Measurements from ENCODE around the gene SIRT4. TPM values are rescaled to one million over a fixed set of nuclear protein-coding genes. Genes with fewer than 3 reads are reported as not detected.
"Not testable (repeated sequence)": the region's sequence is repeated elsewhere in the genome, so short reads cannot be mapped to it uniquely, and the experiment has no call there.

Gene SIRT4, protein sequence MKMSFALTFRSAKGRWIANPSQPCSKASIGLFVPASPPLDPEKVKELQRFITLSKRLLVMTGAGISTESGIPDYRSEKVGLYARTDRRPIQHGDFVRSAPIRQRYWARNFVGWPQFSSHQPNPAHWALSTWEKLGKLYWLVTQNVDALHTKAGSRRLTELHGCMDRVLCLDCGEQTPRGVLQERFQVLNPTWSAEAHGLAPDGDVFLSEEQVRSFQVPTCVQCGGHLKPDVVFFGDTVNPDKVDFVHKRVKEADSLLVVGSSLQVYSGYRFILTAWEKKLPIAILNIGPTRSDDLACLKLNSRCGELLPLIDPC
- 1 to 10 TPM; 3.3 to 4.6 (median 4.1) TPM for polyA plus RNA-seq (ENCODE audit: insufficient read length in 4 of 4)

DNA sequence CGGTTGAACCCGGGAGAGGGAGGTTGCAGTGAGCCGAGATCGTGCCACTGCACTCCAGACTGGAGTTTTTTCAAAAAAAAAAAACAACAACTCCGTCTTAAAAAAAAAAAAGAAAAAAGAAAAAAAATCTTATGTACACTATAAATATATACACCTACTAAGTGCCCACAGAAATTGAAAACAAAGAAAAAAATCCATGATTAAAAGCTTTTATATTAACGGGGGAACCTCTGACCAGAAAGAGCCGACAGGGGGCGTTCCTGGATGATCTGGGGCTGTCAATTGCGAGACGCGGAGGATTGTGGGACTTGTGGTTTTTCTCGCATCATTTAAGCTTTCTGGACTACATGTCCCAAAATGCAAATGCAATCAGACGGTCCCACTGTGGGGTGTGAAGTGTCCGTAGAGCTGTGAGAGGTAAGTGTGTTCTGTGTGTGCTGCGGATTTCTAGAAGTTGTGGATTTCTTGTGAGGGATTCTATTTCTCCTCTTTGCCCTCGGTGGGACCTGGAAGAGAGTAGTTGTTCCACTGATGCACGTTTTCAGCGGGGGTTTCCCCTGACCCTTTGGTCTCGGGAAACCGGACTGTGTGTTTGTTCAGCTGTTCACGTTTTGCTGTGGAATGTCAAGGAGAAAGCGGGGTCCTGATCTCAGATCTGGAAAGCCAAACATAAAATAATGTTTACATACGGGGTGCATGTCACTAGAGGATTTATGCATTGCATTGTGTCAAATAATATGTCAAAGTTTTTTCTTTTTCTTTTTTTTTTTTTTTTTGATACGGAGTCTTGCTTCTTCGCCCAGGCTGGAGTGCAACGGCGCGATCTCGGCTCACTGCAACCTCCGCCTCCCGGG lies at the start of gene SIRT4:
TSS of gene SIRT4 (plus strand) at position 360 of the 854 bp plus-strand sequence. CDS start 1,241 bp downstream, outside the sequence.
- peak; percentile 87 to 92 (median 89) for DNase-seq (ENCODE audit: low read depth in 4 of 4, low spot score in 3 of 4)

DNA sequence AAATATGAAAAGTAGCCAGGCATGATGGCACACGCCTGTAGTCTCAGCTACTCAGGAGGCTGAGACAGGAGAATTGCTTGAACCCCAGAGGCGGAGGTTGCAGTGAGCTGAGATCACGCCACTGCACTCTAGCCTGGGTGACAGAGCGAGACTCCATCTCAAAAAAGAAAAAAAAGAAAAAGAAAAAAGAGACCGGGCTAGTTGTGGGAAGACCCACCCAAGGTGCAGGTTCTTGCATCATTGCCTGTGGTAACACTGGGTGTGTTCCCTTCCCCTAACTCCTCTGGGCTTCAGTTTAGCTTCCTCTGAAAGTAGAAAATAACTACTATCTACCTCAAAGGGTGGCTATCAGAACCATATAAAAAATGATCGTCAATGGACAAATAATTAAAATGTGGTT lies 48.8 kb upstream of the SIRT4 start:
- not testable (repeated sequence) for DNase-seq (ENCODE audit: low read depth in 4 of 4, low spot score in 3 of 4)

DNA sequence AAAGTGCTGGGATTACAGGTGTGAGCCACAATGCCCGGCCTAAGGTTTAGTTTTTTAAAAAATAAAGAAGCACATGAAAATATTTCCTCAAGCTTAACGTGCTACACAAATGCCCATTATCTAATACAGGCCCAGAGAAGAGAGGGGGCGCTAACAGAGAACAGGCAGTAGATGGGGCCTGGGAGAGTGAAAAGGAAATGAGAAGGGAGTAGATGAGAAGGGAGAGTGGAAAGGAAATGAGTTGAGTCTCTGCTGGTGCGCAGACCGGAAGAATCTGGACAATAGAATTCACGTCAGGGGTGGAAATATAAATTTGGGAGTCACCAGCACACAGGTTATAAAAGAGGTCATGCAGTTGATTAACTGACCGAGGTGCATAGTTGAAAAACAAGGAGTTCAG lies 47.3 kb upstream of the SIRT4 start:
- DNase-seq (ENCODE audit: low read depth in 4 of 4, low spot score in 3 of 4) = no peak

DNA sequence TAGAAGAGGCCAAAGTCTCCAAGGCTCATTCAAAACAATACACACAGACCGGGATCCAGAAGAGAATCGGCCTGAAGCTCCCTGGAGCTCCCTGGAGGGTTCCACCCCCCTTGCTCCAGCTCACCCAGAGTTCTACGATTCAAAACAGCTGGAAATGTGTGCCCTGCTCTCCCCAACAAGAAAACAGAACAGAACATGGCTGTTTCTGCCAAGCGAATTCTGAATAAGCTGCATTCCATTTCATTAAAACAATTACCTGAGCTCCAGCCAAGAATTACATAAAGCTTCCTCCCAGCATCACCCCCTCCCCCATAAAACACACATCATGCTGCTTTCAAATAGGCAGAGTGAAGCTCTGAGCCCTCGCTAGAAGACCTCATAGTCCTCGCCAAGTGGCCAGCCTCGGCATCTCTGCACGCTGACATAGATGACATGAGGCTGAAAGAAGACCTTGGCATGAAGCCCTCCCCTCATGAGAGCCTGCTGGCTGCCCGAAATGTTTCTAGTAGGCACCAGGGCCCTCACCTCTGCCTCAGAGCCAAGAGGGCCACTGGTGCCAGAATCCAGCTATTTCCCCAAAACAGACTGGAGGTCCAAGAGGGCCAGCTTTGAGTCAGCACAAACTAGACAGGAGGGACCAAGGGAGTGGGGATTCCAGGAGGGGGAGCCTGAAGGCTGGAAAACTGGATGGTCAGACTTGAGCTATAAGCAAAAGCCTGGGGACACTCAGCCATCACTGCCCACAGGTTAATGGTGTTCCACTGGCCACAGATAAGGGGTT lies 44.9 kb upstream of the SIRT4 start:
- DNase-seq (ENCODE audit: low read depth in 4 of 4, low spot score in 3 of 4) = no peak

DNA sequence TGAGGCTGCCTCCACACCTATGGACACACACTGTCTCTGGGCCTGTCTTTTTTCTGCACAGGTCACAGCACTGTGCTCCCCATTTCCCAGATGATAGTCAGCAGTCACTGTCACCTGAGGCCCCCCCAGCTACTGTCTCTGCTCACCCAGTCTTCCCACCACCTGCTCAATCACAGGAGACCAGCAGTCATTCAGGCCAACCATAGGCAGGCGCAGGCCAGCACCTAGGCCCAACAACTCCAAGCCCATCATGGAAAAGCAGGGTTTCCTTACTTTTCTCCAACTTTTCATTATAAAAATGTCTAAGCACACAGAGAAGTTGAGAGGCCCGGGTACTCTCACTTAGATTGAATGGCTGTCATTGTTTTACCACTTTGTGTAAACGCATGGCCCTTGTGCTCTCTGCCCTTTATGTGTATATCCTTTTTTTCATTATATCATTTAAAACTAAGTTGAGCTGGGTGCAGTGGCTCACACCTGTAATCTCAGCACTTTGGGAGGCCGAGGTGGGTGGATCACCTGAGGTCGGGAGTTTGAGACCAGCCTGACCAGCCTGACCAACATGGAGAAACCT lies 43.7 kb upstream of the SIRT4 start:
- no peak for DNase-seq (ENCODE audit: low read depth in 4 of 4, low spot score in 3 of 4)

DNA sequence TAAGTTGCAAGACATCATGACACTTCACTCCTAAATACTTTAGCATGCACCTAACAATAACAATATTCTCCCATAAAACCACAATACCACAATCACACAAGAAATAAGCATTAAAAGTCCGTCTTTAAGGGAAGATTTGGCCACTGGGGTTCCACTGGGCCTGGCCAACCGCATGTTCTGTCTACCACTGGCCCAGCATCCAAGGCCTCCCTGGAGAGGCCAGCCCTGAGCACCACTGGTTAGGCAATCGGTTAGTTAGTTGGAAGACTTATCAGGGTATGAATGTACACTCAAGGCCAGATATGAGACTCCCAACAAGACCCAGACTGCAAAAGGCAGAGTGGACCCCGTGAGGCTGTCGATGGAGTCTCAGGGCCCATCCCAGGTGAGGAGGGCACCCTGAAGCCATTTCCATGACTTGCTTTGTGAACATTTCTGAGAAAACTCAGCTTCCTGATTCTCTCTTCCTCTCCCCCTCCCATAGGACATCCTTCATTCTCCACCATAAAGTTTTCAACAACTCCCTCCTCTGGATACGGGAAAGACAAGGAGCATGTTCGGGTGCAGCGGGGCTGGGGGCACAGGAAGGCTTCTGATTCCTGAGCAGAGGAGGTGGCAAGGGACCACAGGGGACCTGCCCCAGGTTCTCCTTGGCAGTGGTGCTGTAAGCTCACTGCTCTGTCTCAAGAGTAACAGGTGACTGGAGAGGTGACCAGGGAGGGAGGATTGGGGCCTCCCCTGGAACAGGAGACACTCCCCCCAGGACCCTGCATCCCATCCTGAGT lies 42.5 kb upstream of the SIRT4 start:
- DNase-seq (ENCODE audit: low read depth in 4 of 4, low spot score in 3 of 4) = no peak

DNA sequence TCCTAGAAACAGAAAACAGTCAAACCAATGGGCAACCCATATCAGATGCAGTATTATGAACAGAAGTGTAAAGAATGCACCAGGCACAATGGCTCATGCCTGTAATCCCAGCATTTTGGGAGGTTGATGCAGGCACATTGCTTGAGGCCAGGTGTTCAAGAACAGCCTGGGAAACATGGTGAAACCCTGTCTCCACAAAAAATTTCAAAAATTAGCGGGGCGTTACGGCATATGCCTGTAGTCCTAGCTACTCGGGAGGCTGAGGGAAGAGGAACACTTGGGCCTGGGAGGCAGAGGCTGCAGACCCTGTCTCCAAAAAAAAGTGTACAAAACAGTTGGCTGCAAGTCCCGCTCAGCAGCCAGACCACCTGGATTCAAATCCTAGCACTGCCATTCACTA lies 41.5 kb upstream of the SIRT4 start:
- no peak for DNase-seq (ENCODE audit: low read depth in 4 of 4, low spot score in 3 of 4)

DNA sequence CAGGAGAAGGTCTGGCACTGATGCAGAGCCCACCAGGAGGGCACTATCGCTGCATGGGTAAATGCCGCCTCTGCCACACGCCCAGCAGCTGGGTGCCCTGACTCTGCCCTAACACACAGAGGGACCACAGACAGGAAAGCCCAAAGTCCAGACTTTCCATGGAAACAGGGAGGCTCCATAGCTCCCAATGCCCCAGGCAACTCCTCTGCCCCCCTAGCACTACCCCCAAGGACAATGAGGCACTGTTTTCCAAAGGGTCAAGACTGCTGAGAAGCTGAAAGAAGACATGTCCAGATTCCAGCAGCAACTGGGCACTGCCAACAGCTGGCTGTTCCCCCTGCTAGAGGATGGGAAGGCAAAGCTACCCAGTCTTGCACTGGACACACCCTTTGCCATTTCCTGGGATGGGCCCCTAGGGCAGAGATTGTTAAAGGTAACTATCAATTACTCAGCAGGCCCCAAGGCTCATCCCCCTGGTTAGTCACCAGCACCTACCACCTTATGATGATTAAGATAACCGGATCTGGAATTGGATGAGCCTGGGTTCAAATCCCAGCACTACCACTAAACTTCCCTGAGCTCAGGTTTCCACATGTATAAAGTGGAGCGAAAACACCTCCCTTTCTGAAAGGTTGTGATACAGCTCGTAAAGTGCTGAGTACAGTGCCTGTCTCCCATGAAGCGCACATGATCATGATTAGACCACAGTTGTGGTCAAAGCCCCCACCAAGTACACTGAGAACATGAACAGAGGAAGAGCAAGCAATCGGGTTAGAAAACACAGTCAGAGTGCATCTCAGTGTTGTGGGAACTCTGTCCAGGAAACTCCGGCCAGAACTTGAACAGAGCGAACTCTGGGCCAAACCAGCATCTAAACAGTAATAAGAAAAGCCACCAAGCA lies 39.9 kb upstream of the SIRT4 start:
- no peak for DNase-seq (ENCODE audit: low read depth in 4 of 4, low spot score in 3 of 4)

DNA sequence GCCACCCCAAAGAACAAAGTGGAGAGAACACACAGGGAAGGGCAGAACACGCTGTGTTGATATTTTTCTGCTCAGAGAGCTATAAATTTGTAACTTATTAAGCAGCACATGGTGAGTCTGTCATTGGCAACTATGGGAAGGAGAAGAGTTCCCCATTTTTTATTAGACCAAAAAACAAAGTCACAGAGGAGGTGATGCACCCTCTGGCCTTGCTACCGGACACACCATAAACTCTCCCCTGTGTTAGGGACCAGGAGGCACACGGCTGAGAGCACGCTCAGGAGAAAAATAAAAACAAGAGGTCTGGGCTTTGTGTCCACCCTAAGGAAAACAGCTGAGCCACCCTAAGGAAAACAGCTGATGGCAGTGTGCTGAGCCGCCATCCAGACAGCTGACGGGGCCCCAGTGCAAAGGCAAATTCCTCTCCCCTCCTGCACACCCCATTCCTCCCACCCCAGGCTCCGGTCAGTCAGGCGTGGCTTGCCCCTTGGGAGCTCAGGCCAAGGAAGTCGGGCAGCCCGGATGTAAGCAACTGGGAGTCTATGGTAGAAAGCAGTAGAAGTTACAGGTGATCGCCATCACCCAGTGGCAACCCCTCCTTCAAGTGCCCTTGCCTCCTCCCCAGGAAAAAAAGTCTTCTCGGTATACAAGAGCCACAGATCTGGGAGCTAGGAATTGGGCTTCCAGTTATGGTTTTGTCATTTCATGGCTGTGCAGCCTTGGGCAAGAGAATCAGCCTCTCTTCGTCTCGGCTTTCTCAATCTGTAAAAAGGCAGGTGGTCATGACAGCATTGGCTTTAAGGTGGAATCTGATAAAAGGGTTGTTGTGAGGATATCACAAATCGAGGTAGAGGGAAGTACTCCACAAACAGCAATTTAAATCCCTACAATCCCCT lies 39.0 kb upstream of the SIRT4 start:
- DNase-seq (ENCODE audit: low read depth in 4 of 4, low spot score in 3 of 4) = no peak

DNA sequence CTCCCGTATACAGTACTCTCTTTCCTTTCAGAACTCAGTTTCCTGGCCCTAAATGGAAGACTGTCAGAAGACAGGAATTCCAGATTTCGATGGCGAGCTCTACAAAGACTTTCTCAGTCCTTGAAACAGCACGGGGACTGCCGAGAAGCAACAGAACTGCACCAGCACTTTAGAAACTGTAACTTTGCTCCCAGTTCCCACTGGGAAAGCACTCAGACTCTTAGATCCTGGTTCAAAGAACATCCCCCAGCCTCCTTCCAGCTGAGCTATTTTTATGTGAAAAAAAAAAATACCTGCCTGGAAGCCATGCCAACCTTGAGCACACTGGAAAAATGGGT lies 38.4 kb upstream of the SIRT4 start:
- no peak for DNase-seq (ENCODE audit: low read depth in 4 of 4, low spot score in 3 of 4)

DNA sequence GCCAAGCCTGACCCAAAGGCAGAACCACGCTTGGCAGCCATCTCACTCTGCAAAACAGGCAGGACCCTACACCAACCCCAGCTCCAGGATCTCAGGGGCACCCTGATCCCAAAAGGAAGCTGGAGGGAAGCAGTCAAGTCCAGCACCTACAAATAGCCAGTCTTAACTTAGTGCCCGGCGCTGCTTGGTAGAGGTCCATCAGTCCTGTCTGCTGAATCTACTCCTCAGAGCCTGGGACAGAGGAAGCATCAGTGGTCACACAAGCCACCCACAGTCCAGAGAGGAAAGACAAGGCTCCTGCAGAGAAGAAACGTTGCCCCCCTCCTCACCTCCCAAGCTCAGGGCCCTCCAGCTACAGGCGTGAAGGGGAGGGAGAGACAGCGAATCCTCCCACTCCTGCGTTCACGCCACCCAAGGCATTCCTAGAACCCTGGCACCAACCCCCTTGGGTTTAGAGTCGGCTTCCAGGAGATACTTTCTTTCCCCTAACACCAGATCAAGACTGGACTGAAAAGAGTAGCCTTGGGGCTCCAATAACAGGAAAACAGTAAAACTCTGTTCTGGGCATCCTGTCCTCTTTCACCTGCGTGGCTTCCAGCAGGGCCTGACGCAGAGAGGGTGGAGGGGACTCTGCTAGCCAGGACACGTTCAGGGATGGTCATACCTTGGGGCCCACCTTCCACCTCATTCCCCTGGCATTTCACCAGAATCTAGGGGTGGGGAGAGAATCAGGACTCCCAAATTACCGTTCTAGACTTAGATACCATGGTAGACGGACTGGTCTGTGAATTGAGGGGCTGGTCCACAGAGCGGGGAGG lies 37.8 kb upstream of the SIRT4 start:
- no peak for DNase-seq (ENCODE audit: low read depth in 4 of 4, low spot score in 3 of 4)

DNA sequence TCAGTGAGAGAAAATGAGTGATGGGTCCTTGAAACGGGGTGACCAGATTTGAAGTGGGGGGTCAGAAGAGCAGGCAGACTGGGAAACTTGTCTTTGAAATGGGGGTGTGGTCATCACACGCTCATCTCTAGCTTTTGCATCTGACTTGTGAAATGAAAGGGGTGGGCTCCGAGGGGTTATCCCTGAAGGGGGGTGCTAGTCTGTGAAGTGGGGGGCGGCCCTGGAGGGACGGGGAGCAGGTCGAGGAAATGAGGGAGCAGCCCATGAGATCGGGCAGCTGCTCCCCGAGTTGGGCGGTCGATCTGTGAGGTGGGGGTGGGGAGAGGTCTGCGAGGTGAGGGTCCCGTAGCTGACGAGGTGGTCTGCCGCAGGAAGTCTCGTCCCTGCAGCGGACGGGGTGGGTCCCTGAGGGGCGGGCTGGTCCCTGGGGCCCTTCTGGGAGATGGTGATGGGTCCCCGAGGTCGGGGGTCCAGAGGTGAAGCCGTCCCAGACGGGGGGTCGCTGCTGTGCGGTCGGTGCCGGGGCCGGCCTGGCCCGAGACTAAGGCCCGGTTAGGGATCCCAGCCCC lies 37.1 kb upstream of the SIRT4 start:
- DNase-seq (ENCODE audit: low read depth in 4 of 4, low spot score in 3 of 4) = no peak

DNA sequence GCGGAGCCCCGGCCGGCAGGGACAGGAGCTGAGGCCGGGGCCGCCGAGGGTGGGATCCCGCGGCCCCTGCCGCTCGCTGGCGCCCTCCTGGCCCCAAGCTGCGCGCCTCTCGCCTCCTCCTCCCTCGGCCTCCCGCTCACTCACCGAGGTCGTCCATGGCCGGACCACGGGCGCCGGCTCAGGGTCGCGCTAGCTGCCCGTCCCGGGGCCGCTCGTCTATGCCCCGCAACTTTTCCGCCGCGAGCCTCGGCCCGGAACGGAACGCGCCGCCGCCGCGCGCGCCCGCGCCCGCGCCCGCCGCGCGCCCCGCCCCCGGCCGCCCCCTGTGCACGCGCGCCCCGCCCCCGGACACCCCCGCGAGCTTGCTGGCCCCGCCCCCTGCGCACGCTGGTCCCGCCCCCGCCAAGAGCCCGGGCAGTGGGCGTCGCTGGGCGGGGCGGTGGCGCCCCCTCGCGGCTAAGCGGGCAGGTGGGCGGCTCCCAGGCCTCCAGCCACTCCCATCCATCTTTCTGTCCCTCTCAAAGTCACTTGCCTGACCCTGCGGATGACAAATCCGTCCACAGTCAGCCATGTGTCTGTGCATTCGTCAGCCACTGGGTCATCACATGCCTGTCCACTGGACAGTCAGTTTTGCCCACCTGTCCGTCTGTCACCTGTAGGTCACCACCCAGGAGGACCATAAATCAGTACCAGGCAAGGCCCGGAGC lies 36.5 kb upstream of the SIRT4 start, which contains the start of gene PXN:
TSS of gene PXN (minus strand) at position 258 of the 707 bp plus-strand sequence. CDS start at position 157, 101 bp downstream.
- no peak for DNase-seq (ENCODE audit: low read depth in 4 of 4, low spot score in 3 of 4)

DNA sequence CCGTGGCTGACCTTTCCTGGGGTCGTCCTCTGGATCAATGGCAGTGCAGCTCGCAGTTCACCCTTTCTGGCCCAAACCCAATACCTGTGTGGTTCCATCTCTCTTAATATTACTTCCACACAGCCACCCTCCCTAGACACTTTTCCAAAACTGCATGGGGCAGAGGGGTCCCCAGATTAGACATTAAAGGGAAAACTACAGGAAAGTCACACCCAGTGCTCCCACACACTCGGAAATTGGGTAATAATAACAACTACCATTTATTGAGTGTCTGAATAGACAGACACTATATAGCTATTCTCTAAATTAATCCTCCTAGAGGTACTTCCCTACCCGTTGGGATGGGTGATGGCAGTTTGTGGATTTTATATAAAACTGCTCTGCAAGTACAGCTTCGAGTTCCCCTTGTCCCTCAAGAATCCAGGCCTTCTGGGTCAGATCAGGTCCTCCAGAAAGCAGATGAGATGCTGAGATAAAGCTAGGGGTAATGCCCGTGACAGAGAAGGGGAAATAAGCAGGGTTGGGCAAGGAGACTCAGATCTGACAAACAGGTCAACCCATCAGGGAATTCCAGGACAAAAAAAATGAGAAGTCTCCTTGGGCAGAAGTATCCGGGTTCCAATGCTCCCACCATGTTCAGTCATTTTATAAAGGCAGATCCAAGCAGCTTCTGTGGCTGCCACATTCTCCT lies 35.8 kb upstream of the SIRT4 start:
- DNase-seq (ENCODE audit: low read depth in 4 of 4, low spot score in 3 of 4) = no peak

DNA sequence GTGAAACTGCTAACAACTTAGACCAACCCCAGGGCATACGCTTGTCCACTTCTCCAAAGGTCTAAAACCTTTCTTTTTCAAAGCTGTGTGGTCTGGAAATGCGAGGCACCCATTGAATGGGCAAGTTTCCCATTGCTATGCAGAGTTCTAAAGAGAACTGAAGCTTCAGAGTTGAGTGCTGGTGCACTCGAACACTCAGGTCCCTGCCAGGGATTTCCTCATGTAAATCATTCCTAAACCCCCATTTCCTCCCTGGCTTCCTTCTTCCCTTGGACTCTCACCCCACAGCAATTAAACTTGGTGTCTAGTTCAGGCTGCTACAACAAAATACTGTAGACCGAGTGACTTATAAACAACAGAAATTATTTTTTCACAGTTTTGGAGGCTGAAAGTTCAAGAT lies 34.4 kb upstream of the SIRT4 start:
- no peak for DNase-seq (ENCODE audit: low read depth in 4 of 4, low spot score in 3 of 4)

DNA sequence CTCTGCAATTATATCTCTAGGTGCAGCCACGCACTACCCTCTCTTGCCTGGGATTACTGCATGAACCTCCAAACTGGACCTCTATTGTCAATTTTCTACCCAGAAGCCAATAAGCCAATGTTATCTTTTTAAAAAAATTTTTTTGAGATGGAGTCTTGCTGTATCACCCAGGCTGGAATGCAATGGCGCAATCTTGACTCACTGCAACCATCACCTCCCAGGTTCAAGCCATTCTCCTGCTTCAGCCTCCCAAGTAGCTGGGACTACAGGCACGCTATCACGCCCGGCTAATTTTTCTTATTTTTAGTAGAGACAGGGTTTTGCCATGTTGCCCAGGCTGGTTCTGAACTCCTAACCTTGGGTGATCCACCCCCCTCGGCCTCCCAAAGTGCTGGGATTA lies 25.4 kb upstream of the SIRT4 start:
- no peak for DNase-seq (ENCODE audit: low read depth in 4 of 4, low spot score in 3 of 4)

Data from left renal pelvis (tissue), 4 donors.